HFF-Myc (cell line): Measurements from ENCODE around the gene DNER.
"Not testable (repeated sequence)": the region's sequence is repeated elsewhere in the genome, so short reads cannot be mapped to it uniquely, and the experiment has no call there.

Experiments used
- DNase-seq: peaks from one replicate; pipeline ENCODE4 v3.0.0-alpha.2; 2011; ENCODE audit warnings: low read depth; ENCODE audit errors: extremely low read depth
- H3K4me3 ChIP-seq: replicated peaks from 2 replicates; pipeline ENCODE4 v1.5.1; 2011; ENCODE audit warnings: low read depth, mild to moderate bottlenecking, control low read depth, low read length
- TF ChIP-seq, protein P1 (sequence below): IDR thresholded peaks from 2 replicates; pipeline ENCODE4 v1.5.1; 2012; ENCODE audit warnings: mild to moderate bottlenecking, low read depth, low read length, control low read depth; ENCODE audit errors: missing control alignments

The DNER gene

GRCh38 chr2:229523663-229524062, 190.7 kb downstream of the DNER start:
- no peak for DNase-seq
- TF ChIP-seq, protein P1, sequence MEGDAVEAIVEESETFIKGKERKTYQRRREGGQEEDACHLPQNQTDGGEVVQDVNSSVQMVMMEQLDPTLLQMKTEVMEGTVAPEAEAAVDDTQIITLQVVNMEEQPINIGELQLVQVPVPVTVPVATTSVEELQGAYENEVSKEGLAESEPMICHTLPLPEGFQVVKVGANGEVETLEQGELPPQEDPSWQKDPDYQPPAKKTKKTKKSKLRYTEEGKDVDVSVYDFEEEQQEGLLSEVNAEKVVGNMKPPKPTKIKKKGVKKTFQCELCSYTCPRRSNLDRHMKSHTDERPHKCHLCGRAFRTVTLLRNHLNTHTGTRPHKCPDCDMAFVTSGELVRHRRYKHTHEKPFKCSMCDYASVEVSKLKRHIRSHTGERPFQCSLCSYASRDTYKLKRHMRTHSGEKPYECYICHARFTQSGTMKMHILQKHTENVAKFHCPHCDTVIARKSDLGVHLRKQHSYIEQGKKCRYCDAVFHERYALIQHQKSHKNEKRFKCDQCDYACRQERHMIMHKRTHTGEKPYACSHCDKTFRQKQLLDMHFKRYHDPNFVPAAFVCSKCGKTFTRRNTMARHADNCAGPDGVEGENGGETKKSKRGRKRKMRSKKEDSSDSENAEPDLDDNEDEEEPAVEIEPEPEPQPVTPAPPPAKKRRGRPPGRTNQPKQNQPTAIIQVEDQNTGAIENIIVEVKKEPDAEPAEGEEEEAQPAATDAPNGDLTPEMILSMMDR = no peak

GRCh38 chr2:229521576-229521975, 192.8 kb downstream of the DNER start:
- TF ChIP-seq, protein P1 = no peak
- H3K4me3 ChIP-seq = no peak overlapping the region
- no peak for DNase-seq

More at GRCh38 chr2:229523663-229524062, 190.7 kb downstream of the DNER start:
- no peak overlapping the region for H3K4me3 ChIP-seq

DNA sequence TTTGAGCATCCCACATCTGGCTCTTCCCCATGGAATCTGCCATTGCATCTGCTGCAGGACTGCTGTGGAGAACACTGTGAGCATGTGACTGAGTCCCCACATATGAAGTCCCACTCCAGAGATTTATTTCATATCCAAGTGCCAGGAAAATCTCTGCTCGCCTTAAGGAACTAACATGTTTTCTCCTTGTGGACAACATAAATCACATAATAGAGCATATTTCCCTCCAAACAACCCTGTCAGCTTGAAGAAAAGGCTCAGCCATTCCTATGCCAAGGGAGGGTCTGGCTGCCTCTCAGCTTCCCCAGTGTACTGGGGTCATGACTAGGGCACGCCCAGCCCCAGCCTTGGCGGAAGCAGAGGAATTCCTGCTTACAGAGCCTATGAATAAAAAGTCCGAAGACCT, 193.7 kb downstream of the DNER start:
- DNase-seq = no peak
- H3K4me3 ChIP-seq = no peak overlapping the region
- TF ChIP-seq, protein P1 = no peak

DNA sequence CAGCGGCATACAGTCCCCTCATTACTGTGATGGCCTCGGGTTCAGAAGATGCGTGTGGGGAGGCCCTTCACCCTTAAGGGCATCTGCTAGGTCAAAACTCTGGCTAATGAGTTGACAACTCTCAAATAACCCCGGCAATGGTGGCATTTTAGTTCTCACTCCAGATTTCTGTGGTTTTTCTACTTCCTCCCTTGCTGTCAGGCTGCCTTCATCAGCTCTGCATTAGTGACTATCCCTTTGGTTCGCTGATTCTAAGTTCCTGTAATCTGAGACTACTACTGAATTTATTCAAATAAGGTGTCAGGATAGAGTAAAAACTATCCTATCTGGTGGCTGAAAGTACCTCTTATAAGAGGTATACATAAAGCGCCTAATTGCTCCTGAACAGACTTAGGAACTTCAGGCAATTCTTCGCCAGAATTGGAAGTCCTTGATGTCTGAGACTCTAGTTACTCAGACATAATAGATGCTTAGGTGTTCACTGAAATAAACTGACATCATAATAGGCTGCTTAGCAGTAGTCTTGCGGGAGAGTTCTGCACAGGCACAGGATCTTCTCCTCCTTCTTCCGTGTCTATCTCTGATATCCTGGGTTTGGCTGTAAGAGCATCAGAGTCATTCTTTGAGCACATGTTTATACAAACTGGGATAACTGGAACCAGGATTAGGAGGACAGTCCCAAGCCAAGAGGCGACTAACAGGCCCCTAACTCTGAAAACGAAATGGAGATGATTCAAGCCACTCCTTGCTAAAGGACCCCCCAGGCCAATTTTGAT, 194.5 kb downstream of the DNER start:
- DNase-seq = no peak
- H3K4me3 ChIP-seq = no peak overlapping the region
- TF ChIP-seq, protein P1 = no peak

DNA sequence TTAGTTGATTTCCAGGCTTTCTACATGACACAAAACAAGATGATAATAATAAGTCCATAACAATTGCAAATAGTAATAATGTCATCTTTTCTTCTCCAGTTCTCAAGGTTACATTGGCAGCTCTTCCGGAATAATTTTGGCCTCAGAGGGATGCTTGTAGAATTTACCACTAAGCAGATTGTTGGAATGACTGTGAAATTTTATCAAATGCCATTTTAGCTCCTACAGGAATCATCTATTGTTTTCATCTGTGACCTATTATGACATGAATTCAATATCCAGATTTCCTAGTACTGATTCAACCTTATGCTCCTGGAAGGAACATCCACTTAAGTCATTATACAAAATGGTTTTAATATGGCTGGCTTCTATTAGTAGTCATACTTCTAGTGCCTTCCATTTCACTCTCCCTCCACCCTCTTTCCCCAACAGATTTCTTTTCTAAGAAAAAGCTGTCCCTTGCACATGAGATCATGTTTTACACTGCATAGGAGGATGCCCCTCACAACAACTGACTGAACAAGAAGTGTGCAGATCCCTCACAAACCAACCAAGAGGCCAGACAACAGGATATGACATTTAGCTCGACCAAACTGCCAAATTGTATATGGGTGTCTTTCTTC, 200.0 kb downstream of the DNER start:
- DNase-seq = no peak
- no peak overlapping the region for H3K4me3 ChIP-seq
- TF ChIP-seq, protein P1 = no peak

- TF ChIP-seq, protein P1 = no peak
- H3K4me3 ChIP-seq = no peak overlapping the region
- DNase-seq = no peak
These were observed 202.8 kb downstream of the DNER start for GRCh38 chr2:229511524-229511923.

DNA sequence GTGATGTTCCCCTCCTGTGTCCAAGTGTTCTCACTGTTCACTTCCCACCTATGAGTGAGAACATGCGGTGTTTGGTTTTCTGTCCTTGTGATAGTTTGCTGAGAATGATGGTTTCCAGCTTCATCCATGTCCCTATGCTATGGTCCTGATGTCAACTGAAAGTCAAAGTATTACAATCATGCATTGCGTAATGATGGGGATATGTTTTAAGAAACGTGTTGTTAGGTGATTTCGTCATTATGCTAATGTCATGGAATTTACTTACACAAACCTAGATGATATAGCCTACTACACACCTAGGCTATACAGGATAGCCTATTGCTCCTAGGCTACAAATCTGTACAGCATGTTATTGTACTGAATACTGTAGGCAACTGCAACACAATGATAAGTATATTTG, 207.7 kb downstream of the DNER start:
- DNase-seq, H3K4me3 ChIP-seq: not testable (repeated sequence)
